ENCODE measurements around the gene CALHM2.
"Not testable (repeated sequence)": the region's sequence is repeated elsewhere in the genome, so short reads cannot be mapped to it uniquely, and the experiment has no call there.

The CALHM2 gene

GRCh38 chr10:103451831-103452505 lies at the start of gene CALHM2:
CALHM2 (minus strand) TSS chr10:103452370; CDS start chr10:103449941, 2,429 bp downstream.
- DNase-seq, result peak; percentile 53

GRCh38 chr10:103501186-103501585 lies 49.0 kb upstream of the CALHM2 start:
- DNase-seq, result no peak

- DNase-seq, result no peak
Observed at GRCh38 chr10:103500481-103500880, 48.3 kb upstream of the CALHM2 start.

GRCh38 chr10:103499881-103500280 lies 47.7 kb upstream of the CALHM2 start:
- no peak for DNase-seq

GRCh38 chr10:103498936-103499638 lies 46.9 kb upstream of the CALHM2 start:
- DNase-seq, result no peak

- DNase-seq, result no peak
Observed at GRCh38 chr10:103497161-103497915, 45.2 kb upstream of the CALHM2 start.

- DNase-seq, result no peak
Observed at GRCh38 chr10:103495321-103495720, 43.2 kb upstream of the CALHM2 start.

GRCh38 chr10:103493916-103494877 lies 42.0 kb upstream of the CALHM2 start:
- DNase-seq, result peak; percentile 20

- peak; percentile 10 for DNase-seq
Observed at GRCh38 chr10:103493362-103493915, 41.3 kb upstream of the CALHM2 start, which contains the start of gene NEURL1. NEURL1 (plus strand) TSS chr10:103493705; CDS start chr10:103494388, 683 bp downstream.

GRCh38 chr10:103492655-103493261 lies 40.6 kb upstream of the CALHM2 start:
- DNase-seq, result no peak

- no peak for DNase-seq
Observed at GRCh38 chr10:103491729-103492364, 39.7 kb upstream of the CALHM2 start.

- DNase-seq, result no peak
Observed at GRCh38 chr10:103490986-103491314, 38.8 kb upstream of the CALHM2 start.

- DNase-seq, result no peak
Observed at GRCh38 chr10:103487410-103487708, 35.2 kb upstream of the CALHM2 start.

- not testable (repeated sequence) for DNase-seq
Observed at GRCh38 chr10:103486635-103487409, 34.7 kb upstream of the CALHM2 start.

- no peak for DNase-seq
Observed at GRCh38 chr10:103481974-103482531, 29.9 kb upstream of the CALHM2 start.

GRCh38 chr10:103480521-103480920 lies 28.4 kb upstream of the CALHM2 start:
- no peak for DNase-seq

- DNase-seq, result no peak
Observed at GRCh38 chr10:103479135-103479534, 27.0 kb upstream of the CALHM2 start, which contains the start of gene CALHM3. CALHM3 (minus strand) TSS chr10:103479240; CDS start chr10:103479032, 208 bp downstream.

- DNase-seq, result no peak
Observed at GRCh38 chr10:103478671-103479070, 26.5 kb upstream of the CALHM2 start.

- no peak for DNase-seq
Observed at GRCh38 chr10:103476046-103476768, 24.0 kb upstream of the CALHM2 start.

Measured in stimulated activated CD4-positive, alpha-beta T cell treated with anti-CD3 and anti-CD28 coated beads, Interleukin-1b, Interleukin-23, amount 100 ng/mL, for 48 hours (primary cell).